Sigmoid colon (tissue), 4 donors: Measurements from ENCODE around the gene LRRC49.
"Not testable (repeated sequence)": the region's sequence is repeated elsewhere in the genome, so short reads cannot be mapped to it uniquely, and the experiment has no call there.

Experiments used
- EP300 ChIP-seq, 4 donors: sonication (generic); formaldehyde crosslinking; IDR thresholded peaks; one replicate each; pipeline ENCODE4 v1.6.1; 2017; ENCODE audit warnings: antibody characterized with exemption in 4 of 4
- POLR2A ChIP-seq, 2 donors: fragments of 450-650 bp; IDR thresholded peaks; one replicate each; pipeline ENCODE4 v1.6.1; 2016; ENCODE audit warnings: antibody characterized with exemption in 2 of 2, mild to moderate bottlenecking in 2 of 2, moderate library complexity in 2 of 2
- TF ChIP-seq, protein P1 (sequence below), 4 experiments: fragments of 450-650 bp in 3 of 4; fragments of 200-600 bp in 1 of 4; IDR thresholded peaks; one replicate each; pipeline ENCODE4 v1.5.1; 2016 to 2019; ENCODE audit warnings: antibody characterized with exemption in 4 of 4, mild to moderate bottlenecking in 3 of 4, moderate library complexity in 2 of 4

DNA sequence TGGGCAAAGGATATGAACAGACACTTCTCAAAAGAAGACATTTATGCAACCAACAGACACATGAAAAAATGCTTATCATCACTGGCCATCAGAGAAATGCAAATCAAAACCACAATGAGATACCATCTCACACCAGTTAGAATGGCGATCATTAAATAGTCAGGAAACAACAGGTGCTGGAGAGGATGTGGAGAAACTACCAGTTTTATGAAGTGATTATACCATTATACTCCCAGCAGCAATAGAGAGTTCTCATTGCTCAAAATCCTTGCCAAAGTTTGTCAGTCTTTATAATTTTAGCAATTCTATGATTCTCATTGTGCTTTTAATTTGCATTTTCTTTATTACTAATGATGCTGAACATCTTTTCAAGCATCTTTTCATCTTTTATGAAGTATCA lies 34.3 kb downstream of the LRRC49 start:
- TF ChIP-seq, protein P1, sequence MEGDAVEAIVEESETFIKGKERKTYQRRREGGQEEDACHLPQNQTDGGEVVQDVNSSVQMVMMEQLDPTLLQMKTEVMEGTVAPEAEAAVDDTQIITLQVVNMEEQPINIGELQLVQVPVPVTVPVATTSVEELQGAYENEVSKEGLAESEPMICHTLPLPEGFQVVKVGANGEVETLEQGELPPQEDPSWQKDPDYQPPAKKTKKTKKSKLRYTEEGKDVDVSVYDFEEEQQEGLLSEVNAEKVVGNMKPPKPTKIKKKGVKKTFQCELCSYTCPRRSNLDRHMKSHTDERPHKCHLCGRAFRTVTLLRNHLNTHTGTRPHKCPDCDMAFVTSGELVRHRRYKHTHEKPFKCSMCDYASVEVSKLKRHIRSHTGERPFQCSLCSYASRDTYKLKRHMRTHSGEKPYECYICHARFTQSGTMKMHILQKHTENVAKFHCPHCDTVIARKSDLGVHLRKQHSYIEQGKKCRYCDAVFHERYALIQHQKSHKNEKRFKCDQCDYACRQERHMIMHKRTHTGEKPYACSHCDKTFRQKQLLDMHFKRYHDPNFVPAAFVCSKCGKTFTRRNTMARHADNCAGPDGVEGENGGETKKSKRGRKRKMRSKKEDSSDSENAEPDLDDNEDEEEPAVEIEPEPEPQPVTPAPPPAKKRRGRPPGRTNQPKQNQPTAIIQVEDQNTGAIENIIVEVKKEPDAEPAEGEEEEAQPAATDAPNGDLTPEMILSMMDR (IDR thresholded peaks at IDR 0.05): not testable (repeated sequence)
- not testable (repeated sequence) for TF ChIP-seq POLR2A, EP300 (IDR thresholded peaks at IDR 0.05)
